GM18951 (cell line): ENCODE measurements around the gene PNLIPRP1.

Experiments used
- POLR2A ChIP-seq: IDR thresholded peaks from 4 replicates; pipeline ENCODE4 v1.6.1; 2011; ENCODE audit warnings: mild to moderate bottlenecking; ENCODE audit not compliant: insufficient read length, insufficient read depth; ENCODE audit errors: extremely low read depth
- in situ Hi-C: fragments of 300-500 bp; cut with MboI; formaldehyde crosslinking; loops from one replicate; pipeline ENCODE4 v1.12.0; 2022; ENCODE audit warnings: low sequenced_read_pairs, mixed read lengths, inconsistent platforms; ENCODE audit not compliant: unreplicated experiment

PNLIPRP1 gene

DNA sequence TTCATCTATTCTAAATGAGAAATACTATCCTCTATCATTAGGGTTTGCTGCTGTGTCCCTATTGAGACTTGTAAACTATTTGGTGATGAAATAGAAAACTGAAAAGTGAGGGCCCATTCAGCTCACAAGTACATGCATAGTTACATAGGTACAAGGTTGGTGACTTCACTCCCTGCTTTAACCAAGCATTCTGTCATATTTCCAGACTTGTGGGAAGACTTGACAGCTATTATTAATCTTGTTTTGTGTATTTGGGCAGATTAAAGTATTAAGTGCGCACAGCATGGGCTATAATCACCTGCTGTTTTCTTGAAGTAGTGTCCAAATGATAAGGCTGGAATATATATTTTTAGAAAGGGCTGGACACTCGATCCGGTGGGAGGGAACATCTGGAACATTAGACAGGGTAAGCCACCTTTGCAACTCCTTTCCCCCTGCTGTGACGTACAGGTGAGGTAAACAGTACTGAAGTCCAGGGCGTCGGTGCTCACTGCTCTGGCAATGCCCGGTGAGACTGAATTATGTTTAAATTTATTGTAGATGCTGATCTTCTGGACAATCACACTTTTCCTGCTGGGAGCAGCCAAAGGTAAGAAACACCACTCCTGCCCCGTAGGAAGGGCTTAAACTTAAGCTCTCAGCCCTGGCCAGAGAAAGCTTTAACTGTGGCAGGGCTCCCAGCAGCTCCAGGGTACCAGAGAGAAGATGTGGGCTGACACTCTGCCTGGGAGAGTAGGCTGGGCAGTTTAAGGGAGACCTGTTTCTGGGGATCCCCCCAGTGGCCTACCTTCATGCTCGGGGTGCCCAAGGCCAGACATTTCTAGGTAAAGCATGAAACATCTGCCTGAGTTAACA, at the start of gene PNLIPRP1:
TSS of gene PNLIPRP1 (plus strand) at position 370 of the 855 bp plus-strand sequence. CDS start at position 541, 171 bp downstream.
- in situ Hi-C loops, result no loop called here
- TF ChIP-seq POLR2A, result no peak

- in situ Hi-C loops, result no loop called here
- no peak for TF ChIP-seq POLR2A
Measured at GRCh38 chr10:116542007-116542677, 48.6 kb upstream of the PNLIPRP1 start.

GRCh38 chr10:116545122-116545521, 45.6 kb upstream of the PNLIPRP1 start:
- in situ Hi-C loops, result no loop called here
- no peak for TF ChIP-seq POLR2A

DNA sequence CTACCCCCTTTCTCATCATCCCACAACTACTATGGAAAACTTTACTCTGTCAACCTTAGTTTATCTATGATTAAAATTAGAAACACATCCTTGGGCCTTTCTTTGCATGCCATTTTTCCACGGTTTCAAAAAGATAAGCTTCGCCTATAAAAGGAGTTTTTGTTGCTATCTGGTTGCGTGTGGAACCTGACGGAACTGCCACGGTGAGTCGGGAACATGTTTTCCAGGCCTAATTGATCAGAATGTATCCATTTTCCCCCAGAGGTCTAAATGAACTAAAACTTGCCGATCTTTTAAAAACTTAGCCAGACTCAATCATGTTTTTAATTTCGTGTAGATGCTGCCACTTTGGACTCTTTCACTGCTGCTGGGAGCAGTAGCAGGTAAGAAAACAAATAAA, 45.0 kb upstream of the PNLIPRP1 start, which contains the start of gene PNLIP:
TSS of gene PNLIP (plus strand) at position 176 of the 400 bp plus-strand sequence. CDS start at position 338, 162 bp downstream.
- in situ Hi-C loops, result no loop called here
- TF ChIP-seq POLR2A, result no peak

GRCh38 chr10:116548301-116548700, 42.5 kb upstream of the PNLIPRP1 start:
- no peak for TF ChIP-seq POLR2A
- in situ Hi-C loops, result no loop called here

- in situ Hi-C loops, result no loop called here
- TF ChIP-seq POLR2A, result no peak
Measured at GRCh38 chr10:116553378-116553980, 37.3 kb upstream of the PNLIPRP1 start.

DNA sequence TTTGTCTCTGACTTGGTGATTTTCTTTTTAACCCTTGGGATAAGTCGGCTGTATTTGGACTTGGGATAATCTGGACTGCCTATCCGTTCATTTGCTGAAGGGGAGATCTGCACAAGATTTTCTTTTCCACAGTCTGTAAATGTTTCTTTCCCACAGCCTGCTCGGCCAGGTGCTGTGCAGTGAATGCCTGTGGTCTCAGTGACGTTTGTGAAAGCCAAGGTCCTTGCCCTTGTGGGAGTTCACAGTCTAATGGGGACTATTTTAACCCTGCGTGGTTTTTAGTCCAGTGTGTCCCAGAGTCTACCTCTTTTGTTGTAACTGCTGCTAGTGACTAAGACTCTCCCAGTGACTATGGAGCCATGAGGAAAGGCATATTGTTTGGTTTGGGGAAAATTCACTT, 36.1 kb upstream of the PNLIPRP1 start:
- in situ Hi-C loops, result no loop called here
- no peak for TF ChIP-seq POLR2A

DNA sequence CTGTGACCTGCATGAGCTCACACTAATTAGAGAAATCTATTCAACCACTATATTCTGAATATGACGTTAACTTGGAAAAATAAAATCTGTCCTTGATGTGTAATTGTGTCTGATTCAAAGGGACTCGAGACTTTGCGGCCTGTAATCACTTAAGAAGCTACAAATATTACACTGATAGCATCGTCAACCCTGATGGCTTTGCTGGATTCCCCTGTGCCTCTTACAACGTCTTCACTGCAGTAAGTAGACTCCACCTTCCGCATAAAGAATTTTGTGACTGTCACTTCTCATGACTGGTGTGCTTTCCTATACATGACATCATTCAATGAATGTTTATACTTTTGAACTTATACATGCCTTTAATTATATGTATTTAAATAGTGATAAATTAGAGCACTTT, 34.9 kb upstream of the PNLIPRP1 start:
- in situ Hi-C loops, result no loop called here
- no peak for TF ChIP-seq POLR2A

GRCh38 chr10:116557305-116557880, 33.4 kb upstream of the PNLIPRP1 start:
- TF ChIP-seq POLR2A, result no peak
- in situ Hi-C loops, result no loop called here

DNA sequence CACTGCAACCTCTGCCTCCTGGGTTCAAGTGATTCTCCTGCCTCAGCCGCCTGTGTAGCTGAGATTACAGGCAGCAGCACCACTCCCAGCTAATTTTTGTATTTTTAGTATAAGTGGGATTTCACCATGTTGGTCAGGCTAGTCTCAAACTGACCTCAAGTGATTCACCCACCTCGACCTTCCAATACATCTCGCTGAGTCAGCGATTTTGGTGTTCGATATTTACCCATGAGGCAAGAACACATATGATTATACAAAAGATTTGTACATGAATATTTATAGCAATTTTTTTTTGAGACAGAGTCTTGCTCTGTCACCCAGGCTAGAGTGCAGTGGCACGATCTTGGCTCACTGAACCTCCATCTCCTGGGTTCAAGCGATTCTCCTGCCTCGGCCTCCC, 25.2 kb upstream of the PNLIPRP1 start:
- in situ Hi-C loops, result no loop called here
- TF ChIP-seq POLR2A, result no peak

DNA sequence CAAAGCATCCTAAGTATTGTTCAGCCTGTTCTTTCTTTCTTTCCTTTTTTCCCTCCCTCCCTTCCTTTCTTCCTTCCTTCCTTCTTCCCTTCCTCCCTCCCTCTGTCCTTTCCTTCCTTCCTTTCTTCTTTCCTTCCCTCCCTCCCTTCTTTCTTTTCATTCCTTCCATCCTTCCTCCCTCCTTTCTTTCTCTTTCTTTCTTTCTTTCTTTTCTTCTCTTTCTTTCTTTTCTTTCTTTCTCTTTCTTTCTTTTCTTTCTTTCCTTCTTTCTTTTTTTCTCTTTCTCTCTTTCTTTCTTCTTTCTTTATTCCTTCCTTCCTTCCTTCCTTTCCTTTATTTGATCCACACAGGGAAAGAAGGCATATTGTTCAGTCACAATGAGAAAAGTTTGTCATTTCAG, 23.8 kb upstream of the PNLIPRP1 start:
- in situ Hi-C loops, result no loop called here
- TF ChIP-seq POLR2A, result no peak

- in situ Hi-C loops, result no loop called here
- no peak for TF ChIP-seq POLR2A
Measured at GRCh38 chr10:116567335-116567734, 23.4 kb upstream of the PNLIPRP1 start.

DNA sequence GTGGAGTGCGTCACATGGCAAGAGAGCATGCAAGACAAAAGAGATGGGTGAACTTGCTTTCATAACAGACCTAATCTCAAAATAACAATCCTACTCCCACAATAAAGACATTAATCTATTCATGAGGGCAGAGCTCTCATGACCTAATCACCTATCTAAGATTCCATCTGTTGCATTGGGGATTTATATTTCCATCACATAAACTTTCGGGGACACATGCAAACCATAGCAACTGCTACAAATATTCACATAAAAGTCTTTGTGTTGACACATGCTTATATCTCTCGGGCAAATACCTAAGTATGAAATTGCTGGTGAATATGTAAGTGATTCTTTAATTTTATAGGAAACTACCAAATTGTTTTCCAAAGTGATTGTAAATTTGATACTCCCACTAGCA, 16.0 kb upstream of the PNLIPRP1 start:
- in situ Hi-C loops, result no loop called here
- TF ChIP-seq POLR2A, result no peak
